ENCODE results near the gene CSF2RB. TPM values are rescaled to one million over a fixed set of nuclear protein-coding genes. Genes with fewer than 3 reads are reported as not detected.

Gene CSF2RB
- total RNA-seq, 1 experiment from 2014 or later, result not detected

DNA sequence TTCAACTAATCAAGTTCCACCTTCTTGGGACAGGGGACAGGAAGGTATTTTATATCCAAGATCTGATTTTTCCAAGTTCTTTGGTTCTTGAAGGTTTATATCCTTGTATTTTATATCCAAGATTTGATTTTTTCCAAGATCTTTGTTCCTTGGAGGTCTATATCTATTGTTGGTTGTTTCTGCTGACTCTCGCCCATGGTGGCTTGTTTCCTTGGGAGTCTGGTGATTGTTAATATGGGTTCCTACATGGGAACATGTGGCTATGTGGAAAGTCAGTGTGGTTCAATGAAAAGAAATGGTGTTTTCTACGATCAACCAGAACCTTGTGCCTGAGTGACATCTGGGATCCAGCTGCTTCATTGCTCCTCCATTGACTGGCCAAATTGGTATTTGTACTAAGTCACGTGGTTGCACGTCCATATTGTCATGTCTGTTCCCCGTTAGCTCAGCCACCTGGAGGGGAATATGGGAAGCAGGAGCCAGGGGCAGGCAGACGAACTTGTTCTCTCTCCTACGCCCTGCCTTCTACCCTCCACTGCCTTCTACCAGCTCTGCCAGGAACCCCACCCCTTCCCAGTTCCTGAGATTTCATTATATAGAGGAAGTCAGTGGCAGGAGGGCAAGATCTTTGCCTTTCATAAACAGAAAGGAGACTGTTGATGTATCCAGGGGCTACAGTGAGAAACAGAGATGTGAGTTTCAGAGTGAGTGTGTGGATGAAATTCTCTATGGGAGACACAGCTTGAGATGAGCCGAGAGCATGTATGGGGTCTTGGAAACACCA is 11.1 kb upstream of the CSF2RB start:
- TF ChIP-seq, protein P1, sequence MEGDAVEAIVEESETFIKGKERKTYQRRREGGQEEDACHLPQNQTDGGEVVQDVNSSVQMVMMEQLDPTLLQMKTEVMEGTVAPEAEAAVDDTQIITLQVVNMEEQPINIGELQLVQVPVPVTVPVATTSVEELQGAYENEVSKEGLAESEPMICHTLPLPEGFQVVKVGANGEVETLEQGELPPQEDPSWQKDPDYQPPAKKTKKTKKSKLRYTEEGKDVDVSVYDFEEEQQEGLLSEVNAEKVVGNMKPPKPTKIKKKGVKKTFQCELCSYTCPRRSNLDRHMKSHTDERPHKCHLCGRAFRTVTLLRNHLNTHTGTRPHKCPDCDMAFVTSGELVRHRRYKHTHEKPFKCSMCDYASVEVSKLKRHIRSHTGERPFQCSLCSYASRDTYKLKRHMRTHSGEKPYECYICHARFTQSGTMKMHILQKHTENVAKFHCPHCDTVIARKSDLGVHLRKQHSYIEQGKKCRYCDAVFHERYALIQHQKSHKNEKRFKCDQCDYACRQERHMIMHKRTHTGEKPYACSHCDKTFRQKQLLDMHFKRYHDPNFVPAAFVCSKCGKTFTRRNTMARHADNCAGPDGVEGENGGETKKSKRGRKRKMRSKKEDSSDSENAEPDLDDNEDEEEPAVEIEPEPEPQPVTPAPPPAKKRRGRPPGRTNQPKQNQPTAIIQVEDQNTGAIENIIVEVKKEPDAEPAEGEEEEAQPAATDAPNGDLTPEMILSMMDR (conservative IDR thresholded peaks at IDR 0.05), result no peak
- TF ChIP-seq EZH2 (IDR thresholded peaks at IDR 0.05; ENCODE audit: low read depth), result no peak
- BruUV-seq (replicated peaks), result no TSS peak
- ChIA-PET CTCF (no interaction called here), POLR2A (ENCODE audit: unreplicated experiment) (no interaction called here)
- no peaks in the 10 kb centered on the region for H3K36me3 ChIP-seq (ENCODE audit: low read depth)
- no peaks in the 10 kb centered on the region for H3F3A ChIP-seq (ENCODE audit: insufficient read depth, low read depth)
- no peak overlapping the region for H3K4me3 ChIP-seq
- no peak for DNase-seq
- H3K9me2 ChIP-seq (ENCODE audit: insufficient read depth), result no peaks in the 10 kb centered on the region
- H3K9me3 ChIP-seq (ENCODE audit: insufficient read depth, low read depth), result no peaks in the 10 kb centered on the region
- H4K20me1 ChIP-seq (ENCODE audit: insufficient read depth), result no peaks in the 10 kb centered on the region
- no peaks in the 10 kb centered on the region for H3K79me2 ChIP-seq (ENCODE audit: low read depth)
- no peak overlapping the region for H3K4me2 ChIP-seq
- intact Hi-C loops (cut with micrococcal nuclease; ENCODE audit: unreplicated experiment), result no loop called here
- H3K27ac ChIP-seq, result no peak overlapping the region
- no peaks in the 10 kb centered on the region for H3K4me1 ChIP-seq (replicated peaks; ENCODE audit: insufficient read depth)
- no peaks in the 10 kb centered on the region for H3K27me3 ChIP-seq (ENCODE audit: insufficient read depth, low read depth)
- H2AFZ ChIP-seq, result no peak overlapping the region

DNA sequence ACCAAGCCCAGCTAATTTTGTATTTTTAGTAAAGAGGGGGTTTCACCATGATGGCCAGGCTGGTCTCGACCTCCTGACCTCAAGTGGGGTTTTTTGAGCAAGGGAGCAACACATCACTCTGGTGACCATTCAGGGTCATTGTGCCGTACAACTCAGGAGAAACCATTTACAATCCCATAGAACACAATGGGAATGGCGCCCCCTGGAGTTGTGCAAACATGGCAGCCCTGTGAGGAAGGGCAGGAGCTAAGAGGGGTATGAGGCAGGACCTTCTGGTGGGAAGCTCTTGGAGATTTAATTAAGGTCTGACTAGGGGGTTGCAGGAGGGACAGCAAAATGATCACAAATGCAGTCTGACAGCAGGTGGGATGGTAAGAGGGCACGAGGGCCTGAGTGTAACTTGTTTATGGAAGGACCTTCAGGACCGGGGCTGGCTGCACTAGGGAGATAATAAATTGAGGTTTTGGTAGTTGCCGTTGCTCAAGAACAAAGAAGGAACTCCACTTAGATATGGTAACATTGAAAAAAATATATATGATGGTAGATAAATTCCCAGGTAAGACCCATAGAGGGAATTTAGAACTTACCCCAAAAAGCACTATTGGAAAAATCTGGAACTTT is 9.1 kb upstream of the CSF2RB start:
- no peak overlapping the region for H3K4me3 ChIP-seq
- no peaks in the 10 kb centered on the region for H3K9me3 ChIP-seq (ENCODE audit: insufficient read depth, low read depth)
- H2AFZ ChIP-seq, result no peak overlapping the region
- no peaks in the 10 kb centered on the region for H3K27me3 ChIP-seq (ENCODE audit: insufficient read depth, low read depth)
- no peak overlapping the region for H3K4me2 ChIP-seq
- intact Hi-C loops (cut with micrococcal nuclease; ENCODE audit: unreplicated experiment), result no loop called here
- no peaks in the 10 kb centered on the region for H4K20me1 ChIP-seq (ENCODE audit: insufficient read depth)
- ChIA-PET CTCF (interaction anchor here (1.0 kb wide), 1 partner anchor 48 kb away, joined by 3 read pairs; no protein-coding TSS in a partner anchor), POLR2A (ENCODE audit: unreplicated experiment) (no interaction called here)
- H3F3A ChIP-seq (ENCODE audit: insufficient read depth, low read depth), result no peaks in the 10 kb centered on the region
- no TSS peak for BruUV-seq (replicated peaks)
- TF ChIP-seq, protein P1 (conservative IDR thresholded peaks at IDR 0.05), result peak; percentile 46; the same call in 1 of the 2 replicates
- TF ChIP-seq EZH2 (IDR thresholded peaks at IDR 0.05; ENCODE audit: low read depth), result no peak
- no peaks in the 10 kb centered on the region for H3K79me2 ChIP-seq (ENCODE audit: low read depth)
- H3K9me2 ChIP-seq (ENCODE audit: insufficient read depth), result no peaks in the 10 kb centered on the region
- no peak overlapping the region for H3K27ac ChIP-seq
- H3K36me3 ChIP-seq (ENCODE audit: low read depth), result no peaks in the 10 kb centered on the region
- H3K4me1 ChIP-seq (replicated peaks; ENCODE audit: insufficient read depth), result no peaks in the 10 kb centered on the region
- DNase-seq, result no peak

DNA sequence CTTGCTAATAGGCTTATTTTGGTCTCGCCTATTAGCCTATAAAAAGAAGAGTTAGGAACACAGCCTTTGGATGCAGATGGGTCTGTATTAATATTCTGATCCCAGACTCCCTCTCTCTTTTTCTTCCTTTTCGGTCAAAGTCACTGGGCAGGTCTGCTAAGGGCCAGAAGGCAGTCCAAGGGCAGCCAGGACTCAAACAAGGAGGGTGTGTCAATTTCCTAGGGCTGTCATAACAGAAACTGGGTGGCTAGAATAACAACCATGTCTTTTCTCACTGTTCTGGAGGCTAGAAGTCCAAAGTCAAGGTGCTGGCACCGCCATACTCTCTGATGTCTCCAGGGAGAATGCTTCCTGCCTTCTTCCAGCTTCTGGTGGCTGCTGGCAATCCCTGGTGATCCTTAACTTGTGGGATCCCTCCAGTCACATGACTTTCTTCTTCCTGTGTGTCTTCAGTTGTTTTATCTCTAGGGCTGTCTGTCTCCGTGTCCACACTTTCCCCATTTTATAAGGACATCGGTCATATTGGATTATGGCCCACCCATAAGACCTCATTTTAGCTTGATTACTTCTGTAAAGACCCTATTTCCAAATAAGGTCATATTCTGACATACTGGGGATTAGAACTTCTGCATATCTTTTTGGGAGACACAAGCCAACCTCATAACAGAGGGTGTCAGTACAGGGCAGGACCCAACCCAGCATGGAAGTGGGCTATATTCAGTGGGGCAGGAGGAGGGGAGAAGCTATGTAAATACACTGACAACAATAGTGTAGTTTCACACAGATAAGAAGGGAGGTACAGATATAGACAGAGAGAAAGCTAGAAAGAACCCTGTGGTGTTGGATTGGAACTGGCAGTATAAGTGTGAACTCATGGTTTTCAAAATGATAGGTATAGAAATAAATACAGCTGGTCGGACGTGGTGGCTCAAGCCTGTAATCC is 5.9 kb upstream of the CSF2RB start:
- no peak overlapping the region for H3K27ac ChIP-seq
- no peaks in the 10 kb centered on the region for H3K27me3 ChIP-seq (ENCODE audit: insufficient read depth, low read depth)
- CTCF ChIA-PET, result no interaction called here
- H4K20me1 ChIP-seq (ENCODE audit: insufficient read depth), result no peaks in the 10 kb centered on the region
- no peak for DNase-seq
- H3K36me3 ChIP-seq (ENCODE audit: low read depth), result no peaks in the 10 kb centered on the region
- TF ChIP-seq, protein P1 (conservative IDR thresholded peaks at IDR 0.05), result no peak
- TF ChIP-seq EZH2 (IDR thresholded peaks at IDR 0.05; ENCODE audit: low read depth), result no peak
- H3F3A ChIP-seq (ENCODE audit: insufficient read depth, low read depth), result no peaks in the 10 kb centered on the region
- no peaks in the 10 kb centered on the region for H3K9me2 ChIP-seq (ENCODE audit: insufficient read depth)
- intact Hi-C loops (cut with micrococcal nuclease; ENCODE audit: unreplicated experiment), result no loop called here
- H3K79me2 ChIP-seq (ENCODE audit: low read depth), result no peaks in the 10 kb centered on the region
- BruUV-seq (replicated peaks), result no TSS peak
- H3K4me2 ChIP-seq, result no peak overlapping the region
- 0 out of 2 replicates have a peak, but pooled peaks cover 14% of the 10 kb centered on the region for H3K4me1 ChIP-seq (replicated peaks; ENCODE audit: insufficient read depth)
- POLR2A ChIA-PET (ENCODE audit: unreplicated experiment), result interaction anchor here (0.6 kb wide), 1 partner anchor 34 kb away, joined by 3 read pairs; no protein-coding TSS in a partner anchor
- no peak overlapping the region for H2AFZ ChIP-seq
- no peaks in the 10 kb centered on the region for H3K9me3 ChIP-seq (ENCODE audit: insufficient read depth, low read depth)
- no peak overlapping the region for H3K4me3 ChIP-seq
